ENCODE results near the gene COMMD7.

GRCh38 chr20:32773855-32774254 lies 30.6 kb upstream of the COMMD7 start:
- TF ChIP-seq MAFK (IDR thresholded peaks at IDR 0.05; ENCODE audit: low read length) (no peak), EP300 (IDR thresholded peaks at IDR 0.05; ENCODE audit: low read length) (no peak), SMARCE1 (IDR thresholded peaks at IDR 0.05) (no peak)
